Uterus (tissue), 4 donors: ENCODE data around the gene ZNF609. TPM values are rescaled to one million over a fixed set of nuclear protein-coding genes. Genes with fewer than 3 reads are reported as not detected.
"Not testable (repeated sequence)": the region's sequence is repeated elsewhere in the genome, so short reads cannot be mapped to it uniquely, and the experiment has no call there.

Experiments
- DNase-seq, 2 donors: peaks; one replicate each; pipeline ENCODE4 v3.0.0-alpha.2; 2019 to 2020
- H3K27ac ChIP-seq, 2 donors: fragments of 200-600 bp; sonication (generic); 1 replicate in 1 of 2; 2 replicates in 1 of 2; pipeline ENCODE4 v1.5.1; 2016 to 2018
- H3K27me3 ChIP-seq, 2 donors: fragments of 200-600 bp; sonication (generic); one replicate each; pipeline ENCODE4 v1.5.1; 2018 to 2019; ENCODE audit warnings: control low read depth in 1 of 2
- H3K36me3 ChIP-seq, 2 donors: fragments of 200-600 bp; sonication (generic); one replicate each; pipeline ENCODE4 v1.5.1; 2019; ENCODE audit warnings: control low read depth in 1 of 2
- H3K4me1 ChIP-seq, 2 donors: fragments of 200-600 bp; sonication (generic); one replicate each; pipeline ENCODE4 v1.5.1; 2018 to 2019; ENCODE audit warnings: control low read depth in 1 of 2
- H3K4me3 ChIP-seq, 2 donors: fragments of 200-600 bp; sonication (generic); 1 replicate in 1 of 2; 2 replicates in 1 of 2; pipeline ENCODE4 v1.5.1; 2018 to 2019; ENCODE audit warnings: mild to moderate bottlenecking in 1 of 2
- H3K9me3 ChIP-seq, 2 donors: fragments of 200-600 bp; sonication (generic); one replicate each; pipeline ENCODE4 v1.5.1; 2019; ENCODE audit warnings: control low read depth in 1 of 2
- POLR2A ChIP-seq, 2 donors: fragments of 450-650 bp; IDR thresholded peaks; one replicate each; pipeline ENCODE4 v1.6.1; 2016; ENCODE audit warnings: antibody characterized with exemption in 2 of 2, mild to moderate bottlenecking in 1 of 2, moderate library complexity in 1 of 2
- intact Hi-C: fragments of 100-400 bp; cut with DNase I; formaldehyde crosslinking; loops from one replicate; pipeline ENCODE4 v1.15.1; 2023; ENCODE audit warnings: low total_unique reads
- total RNA-seq, 4 donors: library from RNA; depleted of rRNA in 3 of 4; stranded (reverse); fragments of >200 nt in 3 of 4; gene quantifications; one replicate each; pipeline versions ENCODE4 v1.1.0 to v1.2.4, GENCODE V29; 2014 to 2023
- TF ChIP-seq, protein P1 (sequence below), 4 experiments: fragments of 200-600 bp in 2 of 4; fragments of 450-650 bp in 2 of 4; sonication (generic) in 2 of 4; IDR thresholded peaks; one replicate each; pipeline ENCODE4 v1.5.1; 2016 to 2019; ENCODE audit warnings: antibody characterized with exemption in 4 of 4, mild to moderate bottlenecking in 2 of 4, moderate library complexity in 1 of 4
- donor health status: DM: yes; HTN: yes; CAD: no.

The ZNF609 gene
- total RNA-seq, 4 donors from 2014 or later, result 12.4 to 59.6 (median 26.1) TPM

DNA sequence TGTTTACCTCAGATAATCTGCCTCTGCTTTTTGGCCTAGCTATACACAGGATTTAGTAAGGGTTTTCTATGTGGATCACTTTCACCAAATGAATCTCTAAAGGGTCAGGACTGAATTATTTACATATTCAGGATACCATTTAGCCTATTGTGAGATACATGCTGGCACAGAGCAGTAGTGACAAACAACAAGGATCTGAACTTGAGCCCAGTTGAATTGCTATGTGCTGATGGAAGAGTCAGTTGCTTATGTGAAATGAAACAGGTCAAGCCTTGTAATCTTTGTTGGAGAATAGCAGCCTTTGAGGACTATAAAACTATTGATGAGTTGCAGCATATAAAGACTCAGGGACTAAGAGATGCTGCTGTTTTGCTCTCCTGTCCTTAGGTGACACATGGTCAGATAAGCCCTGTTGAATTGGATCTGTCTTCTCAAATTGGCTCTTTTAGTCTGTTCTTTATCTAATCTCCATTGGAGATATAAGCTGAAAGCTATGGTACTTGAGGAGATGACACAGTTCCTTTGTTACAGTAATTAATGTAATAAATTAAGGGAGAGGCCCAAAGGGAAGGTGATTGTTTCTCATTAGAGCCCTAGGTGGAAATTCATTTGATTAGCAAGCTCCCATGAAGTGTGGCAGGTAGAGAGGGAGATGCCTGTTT lies 30.4 kb downstream of the ZNF609 start:
- Histone ChIP-seq H3K27me3 (no peaks in the 10 kb centered on the region), H3K36me3 (no peaks in the 10 kb centered on the region), H3K4me1 (no peaks in the 10 kb centered on the region), H3K4me3 (no peak overlapping the region), H3K27ac (no peak overlapping the region), H3K9me3 (no peaks in the 10 kb centered on the region)
- TF ChIP-seq POLR2A (IDR thresholded peaks at IDR 0.05), result no peak
- TF ChIP-seq, protein P1, sequence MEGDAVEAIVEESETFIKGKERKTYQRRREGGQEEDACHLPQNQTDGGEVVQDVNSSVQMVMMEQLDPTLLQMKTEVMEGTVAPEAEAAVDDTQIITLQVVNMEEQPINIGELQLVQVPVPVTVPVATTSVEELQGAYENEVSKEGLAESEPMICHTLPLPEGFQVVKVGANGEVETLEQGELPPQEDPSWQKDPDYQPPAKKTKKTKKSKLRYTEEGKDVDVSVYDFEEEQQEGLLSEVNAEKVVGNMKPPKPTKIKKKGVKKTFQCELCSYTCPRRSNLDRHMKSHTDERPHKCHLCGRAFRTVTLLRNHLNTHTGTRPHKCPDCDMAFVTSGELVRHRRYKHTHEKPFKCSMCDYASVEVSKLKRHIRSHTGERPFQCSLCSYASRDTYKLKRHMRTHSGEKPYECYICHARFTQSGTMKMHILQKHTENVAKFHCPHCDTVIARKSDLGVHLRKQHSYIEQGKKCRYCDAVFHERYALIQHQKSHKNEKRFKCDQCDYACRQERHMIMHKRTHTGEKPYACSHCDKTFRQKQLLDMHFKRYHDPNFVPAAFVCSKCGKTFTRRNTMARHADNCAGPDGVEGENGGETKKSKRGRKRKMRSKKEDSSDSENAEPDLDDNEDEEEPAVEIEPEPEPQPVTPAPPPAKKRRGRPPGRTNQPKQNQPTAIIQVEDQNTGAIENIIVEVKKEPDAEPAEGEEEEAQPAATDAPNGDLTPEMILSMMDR (IDR thresholded peaks at IDR 0.05), result no peak
- intact Hi-C loops, result no loop called here
- no peak for DNase-seq

- no peaks in the 10 kb centered on the region for H3K27me3 ChIP-seq
- intact Hi-C loops, result no loop called here
- no peak for DNase-seq
- H3K27ac ChIP-seq, result no peak overlapping the region
- H3K4me3 ChIP-seq, result no peak overlapping the region
- H3K36me3 ChIP-seq, result no peaks in the 10 kb centered on the region
- H3K9me3 ChIP-seq, result no peaks in the 10 kb centered on the region
- TF ChIP-seq, protein P1 (IDR thresholded peaks at IDR 0.05), result no peak
- TF ChIP-seq POLR2A (IDR thresholded peaks at IDR 0.05), result no peak
- no peaks in the 10 kb centered on the region for H3K4me1 ChIP-seq
Observed at GRCh38 chr15:64493641-64494040, 33.3 kb downstream of the ZNF609 start.

GRCh38 chr15:64495968-64496367 lies 35.6 kb downstream of the ZNF609 start:
- H3K27me3 ChIP-seq, H3K4me1 ChIP-seq, H3K9me3 ChIP-seq, intact Hi-C loops, H3K27ac ChIP-seq, H3K4me3 ChIP-seq, H3K36me3 ChIP-seq, DNase-seq: not testable (repeated sequence)

DNA sequence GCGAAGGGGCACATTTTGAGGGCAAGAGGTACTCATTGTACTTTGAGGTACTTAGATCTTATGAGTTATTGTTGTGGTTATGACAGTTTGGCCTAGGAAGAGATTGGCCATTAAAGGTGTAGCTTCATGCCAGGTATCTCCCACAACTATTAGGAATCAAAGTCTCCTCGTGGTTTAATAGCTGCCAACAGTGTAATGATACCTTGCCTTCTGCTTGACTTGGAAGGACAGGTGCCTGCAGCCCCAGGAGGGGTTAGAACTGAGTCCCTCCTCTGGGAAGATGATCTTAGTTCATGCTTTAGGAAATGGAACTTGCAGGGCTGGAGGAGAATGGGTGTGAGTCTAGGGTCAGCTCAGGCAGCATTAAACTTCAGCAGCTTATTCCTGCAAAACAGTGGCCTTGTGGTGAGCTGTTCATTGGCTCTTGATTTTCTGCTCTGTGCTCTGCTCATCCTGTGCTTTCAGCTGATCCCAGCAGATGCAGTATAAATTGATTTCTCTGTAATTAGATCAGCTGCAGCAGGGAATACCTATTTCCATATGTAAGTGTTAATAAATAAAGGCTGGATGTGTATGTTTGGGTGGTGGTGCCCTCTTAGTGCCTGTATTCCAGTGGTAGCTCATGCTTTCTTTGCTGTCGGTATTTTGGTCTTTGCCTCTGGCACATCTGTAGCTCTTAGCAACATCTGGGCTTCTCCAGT lies 40.5 kb downstream of the ZNF609 start:
- no peaks in the 10 kb centered on the region for H3K36me3 ChIP-seq
- intact Hi-C loops, result no loop called here
- DNase-seq, result no peak
- H3K4me3 ChIP-seq, result no peak overlapping the region
- no peaks in the 10 kb centered on the region for H3K27me3 ChIP-seq
- peak overlapping the region; percentile 58 to 62 for H3K27ac ChIP-seq
- H3K4me1 ChIP-seq, result peaks cover 0 to 13% of the 10 kb centered on the region in 2 donors
- TF ChIP-seq, protein P1 (IDR thresholded peaks at IDR 0.05), result no peak
- no peak for TF ChIP-seq POLR2A (IDR thresholded peaks at IDR 0.05)
- H3K9me3 ChIP-seq, result no peaks in the 10 kb centered on the region

DNA sequence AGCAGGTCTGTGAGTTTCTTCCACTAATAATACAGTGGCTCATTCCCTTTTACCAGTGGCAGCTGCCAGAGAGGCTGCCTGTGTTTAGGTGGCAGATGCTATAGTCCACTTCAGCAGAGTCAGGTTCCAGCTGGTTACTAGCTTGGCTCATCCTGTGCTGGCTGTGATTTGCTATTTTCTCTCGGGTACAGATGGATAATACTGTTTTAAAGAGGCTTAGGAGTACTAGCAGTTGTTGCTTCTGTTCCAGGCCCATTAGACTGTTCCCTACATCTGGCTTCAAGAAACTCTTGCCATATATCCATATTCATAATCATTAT lies 41.0 kb downstream of the ZNF609 start:
- H3K27ac ChIP-seq, result peak overlapping the region; percentile 58 to 62
- H3K4me3 ChIP-seq, result no peak overlapping the region
- H3K36me3 ChIP-seq, result no peaks in the 10 kb centered on the region
- H3K27me3 ChIP-seq, result no peaks in the 10 kb centered on the region
- no peaks in the 10 kb centered on the region for H3K9me3 ChIP-seq
- intact Hi-C loops, result no loop called here
- H3K4me1 ChIP-seq, result peaks cover 0 to 13% of the 10 kb centered on the region in 2 donors
- no peak for TF ChIP-seq POLR2A (IDR thresholded peaks at IDR 0.05)
- TF ChIP-seq, protein P1 (IDR thresholded peaks at IDR 0.05), result no peak
- no peak for DNase-seq
